HL-60/S4 (cell line): Measurements from ENCODE around the gene RARS1.

Experiments
- in situ Hi-C: fragments of 300-500 bp; cut with MboI; formaldehyde crosslinking; loops from 2 replicates; pipeline ENCODE4 v1.14.3; 2022; ENCODE audit warnings: low sequenced_read_pairs

The RARS1 gene

DNA sequence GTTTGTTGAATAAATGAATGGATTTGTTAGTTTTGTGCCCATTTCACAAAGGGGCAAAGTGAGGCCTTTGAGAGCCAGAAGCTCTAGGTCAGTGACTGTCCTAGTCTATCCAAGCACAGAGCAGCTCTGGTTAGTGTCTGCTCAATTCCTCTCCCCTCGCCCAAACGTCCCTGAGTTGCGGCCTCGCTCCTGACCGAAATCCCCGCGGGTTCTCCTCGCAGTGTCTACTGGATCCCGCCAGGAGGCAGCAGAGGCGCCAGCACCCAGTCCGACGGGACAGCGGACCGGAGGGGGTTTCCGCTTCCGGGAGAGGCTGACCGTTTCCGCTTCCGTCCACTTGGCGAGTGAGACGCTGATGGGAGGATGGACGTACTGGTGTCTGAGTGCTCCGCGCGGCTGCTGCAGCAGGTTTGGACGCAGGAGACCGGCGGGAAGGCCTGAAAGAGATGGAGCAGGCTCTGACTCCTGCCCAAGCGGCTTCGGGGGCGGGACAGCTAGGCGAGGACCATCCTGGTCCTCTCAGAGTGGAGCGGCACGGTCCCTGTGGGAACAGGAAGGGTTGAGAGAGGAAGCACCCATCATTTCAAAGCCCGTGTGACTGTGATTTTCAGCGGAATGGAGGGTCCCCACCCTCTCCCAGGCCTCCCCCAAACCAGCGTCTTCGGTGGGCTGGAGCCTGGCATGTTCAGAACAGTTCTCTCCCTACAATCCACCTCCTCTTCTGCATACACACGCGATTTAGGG, at the start of gene RARS1:
RARS1 (plus strand) TSS at position 336 of the 744 bp plus-strand sequence; CDS start at position 364, 28 bp downstream.
- in situ Hi-C loops = no loop called here

DNA sequence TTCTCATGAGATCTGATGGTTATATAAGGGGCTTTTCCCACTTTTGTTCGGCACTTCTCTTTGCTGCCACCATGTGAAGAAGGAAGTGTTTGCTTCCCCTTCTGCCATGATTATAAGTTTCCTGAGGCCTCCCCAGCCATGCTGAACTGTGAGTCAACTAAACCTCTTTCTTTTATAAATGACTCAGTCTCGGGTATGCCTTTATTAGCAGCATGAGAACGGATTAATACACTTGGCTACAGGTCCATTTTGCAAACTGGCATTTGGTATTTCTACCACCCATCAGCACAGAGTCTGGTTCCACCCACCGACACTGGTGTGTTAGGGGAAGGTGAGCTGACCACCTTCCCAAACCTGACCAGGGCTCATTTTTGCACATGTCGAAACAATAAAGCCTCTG, 47.9 kb upstream of the RARS1 start:
- in situ Hi-C loops = no loop called here

DNA sequence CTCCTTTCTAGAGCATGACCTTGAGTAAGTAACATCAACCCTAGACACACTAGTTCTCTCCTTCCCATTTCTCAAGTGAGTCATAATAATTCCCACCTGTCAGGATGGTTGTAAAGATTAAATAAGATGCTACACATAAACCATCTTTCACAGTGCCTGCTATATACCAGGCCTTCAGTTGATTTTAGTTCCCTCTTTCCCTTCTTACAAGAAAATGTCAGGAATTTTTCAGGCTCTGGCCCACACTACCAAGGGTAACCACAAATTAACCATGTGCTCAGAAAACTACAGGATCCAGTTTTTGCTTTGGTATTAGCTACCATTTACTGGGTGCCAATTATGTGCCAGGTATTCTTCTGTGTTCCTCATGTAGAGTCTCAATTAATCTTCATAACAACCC, 42.7 kb upstream of the RARS1 start:
- in situ Hi-C loops = no loop called here

DNA sequence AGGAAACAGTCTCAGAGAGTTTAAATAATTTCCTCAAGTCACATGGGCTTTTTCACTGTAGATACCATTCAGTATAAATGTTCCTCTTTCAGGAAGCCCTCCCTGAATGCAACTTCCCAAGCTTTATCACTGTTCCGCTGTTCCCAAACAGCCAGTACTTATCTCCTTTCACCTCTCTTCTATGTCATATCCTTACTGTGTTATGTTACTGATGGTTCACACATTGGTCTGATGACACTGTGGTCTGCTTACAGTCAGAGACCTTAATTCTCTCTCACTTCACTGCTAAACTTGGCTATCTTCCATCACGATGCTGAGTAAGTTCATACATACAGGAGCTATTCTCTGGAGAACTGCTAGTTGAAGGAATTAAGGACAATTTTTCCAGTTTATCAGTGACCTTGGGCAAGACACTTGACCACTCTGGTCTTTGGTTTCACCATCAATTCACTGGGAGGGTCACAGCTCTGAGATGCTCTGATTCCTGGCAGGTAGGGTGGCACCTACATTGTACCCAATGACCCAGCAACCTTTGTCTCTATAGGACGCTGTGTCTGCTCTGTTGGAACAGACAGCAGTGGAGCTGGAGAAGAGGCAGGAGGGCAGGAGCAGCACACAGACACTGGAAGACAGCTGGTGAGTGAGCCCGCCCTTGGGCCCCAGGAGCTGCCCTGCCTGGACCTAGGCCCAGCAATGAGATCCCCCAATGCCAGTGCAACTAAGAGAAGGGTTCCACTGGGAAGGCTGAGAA, 42.1 kb upstream of the RARS1 start:
- in situ Hi-C loops = no loop called here

DNA sequence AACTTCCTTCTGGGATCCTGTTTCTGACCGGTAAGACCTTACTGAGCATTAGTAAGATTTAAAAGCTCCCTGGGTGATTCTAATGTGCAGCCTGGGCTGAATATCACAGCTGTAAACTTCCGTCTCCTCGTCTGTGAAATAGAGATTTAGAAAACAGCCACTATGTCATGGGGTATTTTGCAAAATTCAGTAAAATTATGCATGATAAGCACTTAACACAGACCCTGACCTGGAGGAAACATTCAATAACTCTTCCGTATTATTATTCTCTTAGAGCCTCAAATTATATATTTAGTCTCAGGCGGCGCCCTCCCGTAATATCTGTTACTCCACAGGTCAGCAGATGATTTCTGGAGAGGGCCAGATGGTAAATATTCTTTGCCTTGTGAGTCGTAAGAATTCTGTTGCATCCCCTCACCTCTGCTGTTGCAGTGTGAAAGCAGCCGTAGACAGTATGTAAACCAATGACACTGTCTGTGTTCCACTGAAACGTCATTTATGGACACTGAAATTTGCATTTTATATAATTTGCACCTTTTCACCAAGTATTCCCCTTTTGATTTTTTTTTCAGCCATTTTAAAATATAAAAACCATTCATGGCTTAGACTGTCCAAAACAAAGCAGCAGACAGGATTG, 39.2 kb upstream of the RARS1 start:
- in situ Hi-C loops = no loop called here

DNA sequence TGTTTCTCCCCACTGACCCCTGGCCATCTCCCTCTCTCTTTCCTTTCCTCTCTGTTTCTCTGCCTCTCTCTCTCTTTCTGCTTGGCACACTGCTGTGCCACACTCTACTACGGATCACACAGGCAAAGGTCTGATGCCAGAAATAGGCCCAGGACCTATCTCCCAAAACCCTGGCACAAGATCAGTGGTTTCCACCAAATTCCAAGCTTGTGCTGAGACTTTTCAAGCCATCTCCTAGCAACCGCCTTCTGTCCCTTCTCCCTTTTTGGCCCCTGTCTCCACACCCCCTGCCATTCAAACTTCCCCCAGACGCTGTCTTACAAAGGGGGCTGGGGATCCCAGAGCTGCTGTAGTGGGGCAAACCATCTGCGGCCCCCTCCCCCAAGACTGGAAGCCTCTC, 38.5 kb upstream of the RARS1 start:
- in situ Hi-C loops = no loop called here

DNA sequence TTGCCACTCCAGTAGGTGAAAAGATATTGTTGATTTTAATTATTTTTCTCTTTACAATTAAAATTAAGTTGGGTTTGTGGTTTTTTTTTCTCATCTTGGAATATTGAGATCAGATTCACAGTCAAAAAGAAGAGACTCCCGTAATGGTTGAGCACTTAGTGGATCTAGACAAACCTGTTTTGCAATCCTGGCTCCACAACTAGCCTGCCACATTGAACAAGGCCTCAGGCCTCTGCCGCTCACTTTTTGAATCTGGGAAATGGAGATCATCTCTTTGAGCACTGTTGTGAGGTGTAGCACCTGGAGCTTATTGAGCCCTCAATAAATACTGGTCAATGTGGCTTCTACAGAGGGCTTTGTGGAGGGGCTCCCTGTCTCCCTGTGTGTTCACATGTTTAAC, 37.1 kb upstream of the RARS1 start:
- in situ Hi-C loops = no loop called here

DNA sequence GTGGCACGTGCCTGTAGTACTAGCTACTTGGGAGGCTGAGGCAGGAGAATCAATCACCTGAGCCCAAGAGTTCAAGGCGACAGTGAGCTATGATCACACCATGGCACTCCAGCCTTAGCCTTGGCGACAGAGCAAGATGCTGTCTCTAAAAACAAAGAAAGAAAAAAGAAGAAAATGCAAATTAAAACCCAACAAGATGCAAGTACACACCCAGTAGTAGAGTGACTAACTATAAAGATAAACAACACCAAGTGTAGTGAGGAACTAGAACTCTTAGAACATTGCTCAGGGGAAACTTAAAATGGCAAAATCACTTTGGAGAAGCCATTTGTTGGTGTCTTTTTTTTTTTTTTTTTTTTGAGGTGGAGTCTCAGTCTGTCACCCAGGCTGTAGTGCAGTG, 34.7 kb upstream of the RARS1 start:
- in situ Hi-C loops = no loop called here

DNA sequence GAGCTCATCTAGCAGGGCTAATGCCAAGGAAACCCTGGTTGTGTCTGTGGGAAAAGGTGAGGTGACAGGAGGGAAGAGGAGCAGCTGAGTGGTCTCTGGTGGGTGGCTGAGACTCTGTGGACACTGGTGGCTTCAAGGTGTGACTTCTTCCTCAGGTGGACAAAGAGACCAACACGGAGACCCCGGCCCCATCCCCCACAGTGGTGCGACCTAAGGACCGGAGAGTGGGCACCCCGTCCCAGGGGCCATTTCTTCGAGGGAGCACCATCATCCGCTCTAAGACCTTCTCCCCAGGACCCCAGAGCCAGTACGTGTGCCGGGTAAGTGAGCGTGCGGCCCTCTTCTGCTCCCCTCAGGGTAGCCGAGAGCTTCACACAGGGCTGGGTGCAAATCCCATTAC, 31.1 kb upstream of the RARS1 start:
- in situ Hi-C loops = no loop called here

DNA sequence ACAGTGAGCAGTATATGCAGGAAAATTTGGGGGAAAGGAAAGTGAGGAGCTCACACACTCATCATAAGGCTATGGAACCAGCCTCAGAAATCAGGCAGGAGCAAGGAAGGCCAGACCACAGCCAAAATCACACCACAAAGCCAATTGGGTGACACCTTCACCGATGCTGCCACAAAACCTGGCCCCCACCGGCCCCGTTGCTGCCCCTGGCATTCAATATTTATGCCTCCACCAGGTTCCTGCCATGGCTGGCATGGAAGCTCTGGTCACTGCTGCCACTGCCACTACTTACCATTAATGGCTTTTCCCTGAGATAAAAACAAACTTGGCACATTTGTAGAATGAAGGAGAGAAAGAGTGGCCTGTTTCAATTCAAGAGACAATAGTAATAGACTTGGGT, 28.7 kb upstream of the RARS1 start:
- in situ Hi-C loops = no loop called here

DNA sequence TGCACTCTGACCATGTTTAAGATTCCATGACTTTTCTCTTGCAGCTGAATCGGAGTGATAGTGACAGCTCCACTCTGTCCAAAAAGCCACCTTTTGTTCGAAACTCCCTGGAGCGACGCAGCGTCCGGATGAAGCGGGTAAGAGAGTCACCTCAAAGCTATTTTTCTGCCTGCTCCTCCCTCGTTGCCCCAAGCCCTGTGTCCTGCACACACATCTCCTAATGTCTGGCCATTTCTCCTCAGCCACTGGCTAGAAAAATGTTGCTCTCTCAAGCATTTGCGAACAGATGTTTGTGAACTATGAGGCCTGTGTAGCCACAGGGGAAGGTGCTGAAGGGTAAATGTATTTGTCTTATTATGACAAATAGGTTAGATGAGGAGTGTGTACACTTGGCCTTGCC, 25.7 kb upstream of the RARS1 start:
- in situ Hi-C loops = no loop called here

DNA sequence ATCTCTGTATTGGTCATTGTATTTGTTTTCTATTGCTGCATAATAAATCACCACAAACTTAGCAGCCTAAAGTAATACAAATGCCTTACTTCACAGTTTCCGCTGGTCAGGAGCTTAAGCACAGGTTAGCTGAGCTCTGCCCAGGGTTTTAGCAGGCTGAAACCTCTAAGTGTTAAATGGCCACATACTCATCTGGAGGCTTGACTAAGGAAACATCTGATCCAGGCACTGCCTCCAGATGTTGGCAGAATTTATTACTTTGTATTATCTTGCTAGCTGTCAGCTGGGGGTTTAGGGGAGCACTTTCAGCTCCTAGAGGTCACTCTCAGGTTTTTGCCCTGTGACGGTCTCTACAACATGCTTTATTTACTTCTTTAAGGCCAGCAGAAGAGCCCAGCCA, 23.2 kb upstream of the RARS1 start:
- in situ Hi-C loops = no loop called here

DNA sequence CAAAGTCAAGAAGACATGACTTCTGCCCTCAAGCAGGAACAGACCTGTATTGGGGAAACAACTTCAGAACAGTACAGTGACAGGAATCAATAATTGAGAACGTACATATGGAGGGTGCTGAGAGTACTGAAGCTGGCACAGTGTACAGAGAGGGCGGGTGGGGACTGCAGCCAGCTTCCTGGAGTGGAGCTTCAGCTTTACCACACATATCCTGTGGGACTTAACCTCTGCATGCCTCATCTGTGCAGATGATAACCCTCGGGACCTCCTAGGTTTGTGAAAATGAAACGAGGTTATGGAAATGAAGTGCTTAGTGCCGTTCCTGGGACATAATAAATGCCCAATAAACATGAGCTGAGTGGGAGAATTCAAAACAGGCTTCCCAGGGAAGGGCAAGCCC, 22.1 kb upstream of the RARS1 start:
- in situ Hi-C loops = no loop called here

DNA sequence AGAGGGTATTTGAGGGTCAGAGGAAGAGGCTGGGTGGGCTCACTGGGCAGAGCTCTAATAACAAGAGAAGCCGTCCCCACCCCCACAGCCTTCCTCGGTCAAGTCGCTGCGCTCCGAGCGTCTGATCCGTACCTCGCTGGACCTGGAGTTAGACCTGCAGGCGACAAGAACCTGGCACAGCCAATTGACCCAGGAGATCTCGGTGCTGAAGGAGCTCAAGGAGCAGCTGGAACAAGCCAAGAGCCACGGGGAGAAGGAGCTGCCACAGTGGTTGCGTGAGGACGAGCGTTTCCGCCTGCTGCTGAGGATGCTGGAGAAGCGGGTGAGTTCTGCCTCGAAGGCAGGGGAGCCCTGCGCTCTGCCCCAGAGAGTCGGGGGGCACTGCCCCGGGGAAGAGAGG, 21.6 kb upstream of the RARS1 start:
- in situ Hi-C loops = no loop called here

DNA sequence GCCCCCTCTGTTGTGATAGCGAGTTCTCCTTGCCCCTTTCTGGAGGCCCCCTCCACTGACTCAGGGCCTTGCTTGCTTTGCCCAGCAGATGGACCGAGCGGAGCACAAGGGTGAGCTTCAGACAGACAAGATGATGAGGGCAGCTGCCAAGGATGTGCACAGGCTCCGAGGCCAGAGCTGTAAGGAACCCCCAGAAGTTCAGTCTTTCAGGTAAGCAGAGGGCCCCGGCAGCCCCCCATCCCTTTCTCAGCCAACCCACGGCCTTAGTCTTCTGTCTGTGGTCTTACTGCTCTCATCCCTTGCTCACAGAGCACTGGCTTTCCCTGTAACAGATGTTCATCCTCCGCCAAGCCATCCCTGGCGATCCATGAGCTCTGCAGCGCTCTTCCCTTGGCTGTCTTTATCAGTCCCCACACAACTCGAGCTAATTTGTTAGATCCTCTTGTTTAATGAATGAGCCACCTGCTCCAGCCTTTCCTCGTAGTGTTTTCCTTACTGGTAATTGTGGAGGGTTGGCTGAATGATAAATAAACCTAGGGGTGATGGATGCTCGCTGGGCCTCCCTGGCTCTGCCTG, 18.4 kb upstream of the RARS1 start:
- in situ Hi-C loops = no loop called here

DNA sequence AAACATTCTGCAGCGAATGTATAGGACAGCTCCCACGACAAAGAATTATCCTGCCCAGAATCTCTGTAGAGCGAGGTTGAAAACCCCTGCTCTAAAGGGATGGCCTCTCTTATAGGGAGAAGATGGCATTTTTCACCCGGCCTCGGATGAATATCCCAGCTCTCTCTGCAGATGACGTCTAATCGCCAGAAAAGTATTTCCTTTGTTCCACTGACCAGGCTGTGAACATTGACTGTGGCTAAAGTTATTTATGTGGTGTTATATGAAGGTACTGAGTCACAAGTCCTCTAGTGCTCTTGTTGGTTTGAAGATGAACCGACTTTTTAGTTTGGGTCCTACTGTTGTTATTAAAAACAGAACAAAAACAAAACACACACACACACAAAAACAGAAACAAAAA, 17.4 kb upstream of the RARS1 start:
- in situ Hi-C loops = no loop called here

DNA sequence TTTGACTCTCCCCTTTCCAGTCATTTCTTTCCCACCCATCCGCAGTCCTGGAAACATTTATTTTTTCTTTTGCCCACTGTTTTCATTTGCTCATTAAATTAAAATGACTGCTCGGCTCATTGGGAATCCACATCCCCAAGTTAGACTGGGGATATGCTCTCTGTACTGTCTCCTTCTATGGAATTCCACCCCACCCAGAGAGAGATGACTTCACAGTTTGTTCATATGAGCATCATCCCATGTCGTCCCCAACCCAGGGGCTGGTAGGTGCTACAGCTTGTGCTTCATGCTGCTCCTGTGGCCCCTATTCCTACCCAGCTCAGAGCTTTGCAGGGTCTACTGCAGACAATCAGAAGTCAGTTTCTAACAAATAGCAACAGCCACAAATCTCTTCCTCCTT, 16.5 kb upstream of the RARS1 start:
- in situ Hi-C loops = no loop called here

DNA sequence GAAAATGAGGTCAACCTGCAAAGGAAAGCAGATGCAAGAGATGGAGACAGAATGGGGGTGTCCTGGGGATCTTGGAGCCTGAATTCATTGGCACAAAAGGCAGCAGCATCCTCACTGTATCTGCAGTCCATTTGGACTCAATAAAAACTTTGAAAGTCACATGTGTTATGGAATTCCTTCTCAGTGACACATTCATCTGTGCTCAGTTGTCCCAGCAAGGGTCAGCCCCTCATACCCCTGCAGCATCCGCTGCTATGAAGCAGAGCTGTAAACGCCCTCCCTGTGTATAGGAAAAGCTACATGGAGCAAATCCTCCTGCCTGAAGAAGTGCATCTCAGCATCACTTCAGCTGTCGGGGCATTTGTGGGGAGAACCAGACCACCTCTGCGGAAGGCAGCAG, 14.5 kb upstream of the RARS1 start:
- in situ Hi-C loops = no loop called here

DNA sequence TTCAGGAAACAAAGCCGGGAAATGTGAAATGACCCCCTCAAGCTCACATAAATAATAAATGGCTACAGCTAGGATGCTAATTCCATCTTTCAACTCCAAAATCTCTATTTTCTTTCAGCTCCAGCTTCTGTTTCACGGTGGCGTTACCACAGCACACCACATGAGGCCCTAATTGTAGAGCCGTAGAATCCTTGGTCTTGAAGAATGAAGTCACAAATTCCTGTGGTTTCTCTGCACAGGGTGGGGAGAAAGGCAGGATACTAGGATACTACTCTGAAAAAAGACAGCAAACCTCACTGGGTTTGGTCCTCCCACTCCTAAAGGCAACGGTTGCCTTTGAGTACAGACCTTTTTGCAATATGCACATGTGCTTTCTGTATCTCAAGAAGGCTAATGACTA, 13.9 kb upstream of the RARS1 start:
- in situ Hi-C loops = no loop called here

DNA sequence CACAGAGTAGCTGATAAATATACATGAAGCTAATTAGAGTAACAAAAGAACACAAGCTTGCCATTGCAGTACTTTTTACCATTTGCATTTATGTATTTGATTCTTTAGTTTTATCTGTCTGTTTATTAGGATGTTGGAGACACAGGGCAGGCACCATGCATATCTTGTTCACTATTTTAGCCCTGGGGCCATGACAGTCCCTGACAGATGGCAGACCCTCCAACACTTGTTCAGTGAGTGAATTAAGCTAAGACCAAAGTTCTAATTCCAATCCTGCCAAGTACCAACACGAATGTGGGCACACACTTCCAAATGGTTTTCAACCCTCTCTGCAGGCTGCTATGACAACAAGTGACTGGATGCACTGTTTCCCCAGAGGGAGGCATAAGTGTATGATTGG, 12.0 kb upstream of the RARS1 start:
- in situ Hi-C loops = no loop called here

DNA sequence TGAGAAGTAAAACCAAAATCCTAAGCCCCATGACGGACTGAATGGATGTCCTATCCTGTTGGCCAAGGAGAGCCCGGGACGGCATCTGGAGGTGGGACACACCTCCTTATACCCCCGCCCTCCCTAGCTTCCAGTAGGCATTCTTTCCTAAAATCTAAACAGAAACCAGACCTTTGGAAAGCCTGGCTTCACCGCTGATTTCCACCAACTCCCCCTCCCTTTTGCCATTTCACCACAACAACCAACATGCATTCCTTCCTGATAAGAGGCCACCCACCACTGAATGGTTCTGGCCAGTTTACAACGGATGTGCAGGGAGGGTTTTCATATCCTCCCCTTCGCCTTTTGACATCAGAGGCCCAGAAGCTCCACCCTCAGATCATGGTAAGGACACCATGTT, 9.2 kb upstream of the RARS1 start:
- in situ Hi-C loops = no loop called here

DNA sequence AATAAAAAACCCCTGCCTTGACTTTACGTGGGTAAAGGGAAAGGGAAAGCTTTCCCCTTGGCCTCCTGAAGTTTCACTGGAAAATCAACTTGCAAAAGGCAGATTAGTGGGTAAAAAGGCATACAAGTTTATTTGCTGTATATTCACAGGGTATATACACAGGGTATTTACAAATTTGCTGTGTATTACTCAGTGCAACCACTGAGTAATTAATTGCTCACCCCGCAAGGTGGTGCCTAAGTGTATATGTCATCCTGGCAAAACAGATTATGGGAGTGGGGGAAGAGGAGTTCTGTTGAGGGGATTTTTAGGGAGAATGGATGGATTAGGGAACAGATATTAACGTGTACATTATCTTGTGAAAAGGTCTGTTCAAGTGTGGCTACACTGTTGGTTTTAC, 7.1 kb upstream of the RARS1 start:
- in situ Hi-C loops = no loop called here
